GM12865 (cell line): Measurements from ENCODE around the gene ZNF785.
"Not testable (repeated sequence)": the region's sequence is repeated elsewhere in the genome, so short reads cannot be mapped to it uniquely, and the experiment has no call there.

ENCODE experiments used
- DNase-seq: peaks from one replicate; pipeline ENCODE4 v3.0.0; 2010; ENCODE audit warnings: low read depth
- H3K4me3 ChIP-seq: 2 replicates; pipeline ENCODE4 v1.5.1; 2011; ENCODE audit warnings: mild to moderate bottlenecking, low read depth, low read length, control low read depth
- TF ChIP-seq, protein P1 (sequence below): IDR thresholded peaks from 2 replicates; pipeline ENCODE4 v1.5.1; 2011; ENCODE audit warnings: low read length, control low read depth, low read depth, inconsistent platforms; ENCODE audit not compliant: insufficient read depth; ENCODE audit errors: missing control alignments

ZNF785 gene

DNA sequence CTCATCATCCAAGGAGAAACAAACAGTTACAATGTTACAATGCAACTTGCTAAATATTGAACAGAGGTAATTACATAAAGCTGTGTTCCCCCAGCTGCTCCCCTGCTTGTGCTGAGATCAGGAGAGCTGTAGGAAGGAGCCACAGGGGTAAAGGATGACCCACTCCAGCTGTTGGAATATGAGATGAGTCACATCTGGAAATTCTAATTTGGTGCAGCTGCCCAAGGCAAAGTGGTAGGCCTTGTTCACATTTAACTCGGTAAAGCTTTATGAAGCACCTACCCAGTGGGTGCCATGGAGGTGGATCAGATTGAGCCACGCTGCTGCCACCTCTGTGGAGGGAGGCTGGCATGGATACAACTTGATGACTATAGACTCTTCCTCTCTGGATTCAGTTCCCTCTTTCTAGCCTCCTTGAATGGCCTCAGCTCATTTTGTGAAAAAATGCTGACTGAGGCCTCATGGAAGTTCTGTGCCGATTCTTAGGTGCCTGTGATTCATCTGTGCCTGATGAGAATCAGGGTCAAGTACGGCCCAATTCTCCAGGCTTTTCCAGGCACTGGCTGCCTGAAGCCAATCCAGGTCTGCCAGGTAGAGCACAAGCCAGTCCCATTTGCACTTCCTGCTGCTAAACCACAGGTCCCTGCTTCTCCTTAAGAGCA lies 17.2 kb upstream of the ZNF785 start:
- TF ChIP-seq, protein P1, sequence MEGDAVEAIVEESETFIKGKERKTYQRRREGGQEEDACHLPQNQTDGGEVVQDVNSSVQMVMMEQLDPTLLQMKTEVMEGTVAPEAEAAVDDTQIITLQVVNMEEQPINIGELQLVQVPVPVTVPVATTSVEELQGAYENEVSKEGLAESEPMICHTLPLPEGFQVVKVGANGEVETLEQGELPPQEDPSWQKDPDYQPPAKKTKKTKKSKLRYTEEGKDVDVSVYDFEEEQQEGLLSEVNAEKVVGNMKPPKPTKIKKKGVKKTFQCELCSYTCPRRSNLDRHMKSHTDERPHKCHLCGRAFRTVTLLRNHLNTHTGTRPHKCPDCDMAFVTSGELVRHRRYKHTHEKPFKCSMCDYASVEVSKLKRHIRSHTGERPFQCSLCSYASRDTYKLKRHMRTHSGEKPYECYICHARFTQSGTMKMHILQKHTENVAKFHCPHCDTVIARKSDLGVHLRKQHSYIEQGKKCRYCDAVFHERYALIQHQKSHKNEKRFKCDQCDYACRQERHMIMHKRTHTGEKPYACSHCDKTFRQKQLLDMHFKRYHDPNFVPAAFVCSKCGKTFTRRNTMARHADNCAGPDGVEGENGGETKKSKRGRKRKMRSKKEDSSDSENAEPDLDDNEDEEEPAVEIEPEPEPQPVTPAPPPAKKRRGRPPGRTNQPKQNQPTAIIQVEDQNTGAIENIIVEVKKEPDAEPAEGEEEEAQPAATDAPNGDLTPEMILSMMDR: no peak
- DNase-seq: no peak
- H3K4me3 ChIP-seq: no peak overlapping the region

DNA sequence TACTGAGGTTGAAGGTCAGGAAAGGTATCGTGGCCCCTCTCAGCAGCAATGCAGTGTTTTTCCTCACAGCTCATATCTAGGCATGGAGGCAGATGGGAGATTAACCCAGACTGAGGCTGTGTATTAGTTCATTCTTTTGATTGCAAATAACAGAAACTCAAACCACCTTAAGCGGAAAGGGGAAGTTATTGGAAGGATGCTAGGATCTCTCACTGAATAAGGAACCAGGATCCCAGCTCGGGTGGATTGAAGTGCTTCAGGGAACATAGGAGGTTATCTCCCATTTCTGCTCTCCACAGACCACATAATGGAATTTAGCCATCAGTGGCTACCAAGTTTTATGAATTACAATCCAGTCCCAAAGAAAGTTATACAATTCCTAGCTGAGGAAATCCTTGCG lies 16.5 kb upstream of the ZNF785 start:
- no peak for DNase-seq
- TF ChIP-seq, protein P1: no peak
- H3K4me3 ChIP-seq: no peak overlapping the region

DNA sequence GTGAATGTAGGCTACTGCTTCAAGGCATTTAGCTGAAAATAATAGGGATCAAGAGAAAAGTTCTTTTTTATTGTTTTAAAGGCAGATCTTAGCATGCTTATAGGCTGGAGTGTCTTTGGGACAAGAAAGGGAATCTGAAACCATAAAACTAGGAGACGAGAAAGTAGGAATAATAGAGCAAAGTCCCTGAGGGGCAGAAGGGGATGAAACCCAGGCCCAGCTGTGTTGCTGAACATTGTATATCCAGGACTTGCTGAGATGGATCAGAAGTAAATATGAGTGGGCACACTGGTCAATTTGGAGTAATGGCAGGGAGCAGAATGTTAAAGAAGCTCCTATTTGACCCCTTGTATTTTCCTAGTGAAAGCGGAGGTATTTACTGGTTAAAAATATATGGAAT lies 15.4 kb upstream of the ZNF785 start:
- TF ChIP-seq, protein P1: no peak
- no peak overlapping the region for H3K4me3 ChIP-seq
- no peak for DNase-seq

DNA sequence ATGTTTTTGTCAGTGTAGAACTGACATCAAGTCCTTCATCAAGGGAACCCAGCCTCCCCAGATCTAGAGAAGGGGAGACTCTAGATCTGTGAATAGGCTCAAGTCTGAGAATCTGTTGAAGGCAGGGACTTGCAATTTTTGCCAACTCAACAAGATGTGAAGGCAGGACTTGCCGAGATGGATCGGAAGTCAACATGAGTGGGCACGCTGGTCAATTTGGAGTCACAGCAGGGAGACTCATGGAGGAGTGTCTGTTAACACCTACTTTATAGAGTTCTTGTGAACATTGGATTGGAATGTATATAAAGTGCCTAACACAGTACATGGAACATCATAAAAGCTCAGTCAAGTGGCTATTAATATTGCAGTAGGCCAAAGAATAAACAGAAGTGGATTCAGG lies 14.7 kb upstream of the ZNF785 start:
- DNase-seq: no peak
- H3K4me3 ChIP-seq: no peak overlapping the region
- TF ChIP-seq, protein P1: no peak

DNA sequence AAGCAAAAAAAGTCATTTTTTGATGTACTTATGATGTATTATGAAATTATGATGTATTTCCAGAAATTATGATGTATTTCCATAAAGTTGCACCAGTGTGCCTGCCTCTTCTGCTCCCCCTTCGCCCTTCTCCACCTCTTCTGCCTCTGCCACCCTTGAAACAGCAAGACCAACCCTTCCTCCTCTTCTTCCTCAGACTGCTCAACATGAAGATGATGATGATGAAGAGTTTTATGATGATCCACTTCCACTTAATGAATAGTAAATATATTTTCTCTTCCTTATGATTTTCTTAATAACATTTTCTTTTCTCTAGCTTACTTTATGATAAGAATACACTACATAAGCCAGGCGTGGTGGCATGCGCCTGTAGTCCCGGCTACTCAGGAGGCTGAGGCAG lies 7.4 kb upstream of the ZNF785 start:
- TF ChIP-seq, protein P1: no peak
- no peak for DNase-seq
- H3K4me3 ChIP-seq: no peak overlapping the region

DNA sequence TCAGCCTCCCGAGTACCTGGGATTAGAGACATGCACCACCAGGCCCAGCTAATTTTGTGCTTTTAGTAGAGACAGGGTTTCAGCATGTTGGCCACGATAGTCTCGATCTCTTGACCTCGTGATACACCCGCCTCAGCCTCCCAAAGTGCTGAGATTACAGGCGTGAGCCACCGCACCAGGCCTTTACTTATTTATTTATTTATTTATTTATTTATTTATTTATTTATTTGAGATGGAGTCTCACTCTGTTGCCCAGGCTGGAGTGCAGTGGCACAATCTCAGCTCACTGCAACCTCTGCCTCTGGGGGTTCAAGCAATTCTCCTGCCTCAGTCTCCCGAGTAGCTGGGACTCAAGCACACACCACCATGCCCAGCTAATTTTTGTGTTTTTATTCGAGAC lies 5.4 kb upstream of the ZNF785 start:
- H3K4me3 ChIP-seq, DNase-seq: not testable (repeated sequence)

DNA sequence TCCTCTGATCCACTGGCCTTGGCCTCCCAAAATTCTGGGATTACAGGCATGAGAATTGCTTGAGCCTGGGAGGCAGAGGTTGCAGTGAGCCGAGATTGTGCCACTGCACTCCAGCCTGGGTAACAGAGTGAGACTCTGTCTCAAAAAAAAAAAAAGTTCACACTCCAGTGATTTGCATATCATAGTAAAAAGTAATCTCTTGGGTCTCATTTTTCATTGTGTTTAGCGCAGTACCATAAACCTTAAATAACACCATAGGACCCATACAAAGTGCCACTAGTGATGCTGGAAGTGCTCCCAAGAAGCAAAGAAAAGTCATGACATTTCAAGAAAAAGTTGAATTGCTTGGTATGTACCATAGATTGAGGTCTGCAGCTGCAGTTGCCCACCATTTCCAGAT lies 4.1 kb upstream of the ZNF785 start:
- not testable (repeated sequence) for H3K4me3 ChIP-seq, DNase-seq

DNA sequence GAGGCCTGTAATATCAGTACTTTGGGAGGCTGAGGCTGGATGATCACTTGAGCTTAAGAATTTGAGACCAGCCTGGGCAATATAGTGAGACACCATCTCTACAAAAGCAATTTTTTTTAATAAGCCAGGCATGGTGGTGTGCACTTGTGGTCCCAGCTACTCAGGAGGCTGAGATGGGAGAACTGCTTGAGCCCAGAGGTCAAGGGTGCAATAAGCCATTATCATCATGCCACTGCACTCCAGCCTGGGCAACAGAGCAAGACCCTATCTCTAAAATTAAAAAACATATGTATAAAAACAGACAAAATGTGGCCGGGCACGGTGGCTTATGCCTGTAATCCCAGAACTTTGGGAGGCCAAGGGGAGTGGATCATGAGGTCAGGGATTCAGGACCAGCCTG lies 3.2 kb upstream of the ZNF785 start:
- no peak overlapping the region for H3K4me3 ChIP-seq
- TF ChIP-seq, protein P1: no peak
- DNase-seq: no peak
